ENCODE results near the gene GET4. TPM values are rescaled to one million over a fixed set of nuclear protein-coding genes. Genes with fewer than 3 reads are reported as not detected.
"Not testable (repeated sequence)": the region's sequence is repeated elsewhere in the genome, so short reads cannot be mapped to it uniquely, and the experiment has no call there.

GET4 gene
- total and polyA plus RNA-seq, 10 of the 15 experiments (the other 5 are each of a cell fraction or from before 2014, with no cell fraction given), result 0.66 to 73.8 (median 34.0) TPM

DNA sequence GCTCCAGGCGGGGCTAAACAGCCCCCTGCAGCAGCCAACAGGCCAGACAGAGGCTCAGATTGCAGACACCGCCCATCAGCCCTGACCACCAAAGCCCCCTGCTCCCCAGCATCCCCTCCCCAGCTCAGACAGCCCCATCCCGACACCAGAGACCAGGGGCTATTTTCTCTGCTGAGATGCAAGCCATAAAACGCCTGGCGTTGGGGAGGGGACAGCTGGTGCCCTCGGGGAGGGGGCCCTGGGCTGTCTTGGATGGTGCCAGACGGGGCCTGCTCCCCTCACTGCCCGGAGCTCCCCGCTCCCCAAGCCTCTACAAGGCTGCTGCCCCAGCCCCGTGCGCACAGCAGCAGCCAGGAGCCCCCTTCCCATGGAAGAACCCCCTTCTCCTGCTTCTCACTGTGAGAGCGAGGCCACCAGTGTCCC, 31.8 kb downstream of the GET4 start (continued):
- TF ChIP-seq, protein P1, sequence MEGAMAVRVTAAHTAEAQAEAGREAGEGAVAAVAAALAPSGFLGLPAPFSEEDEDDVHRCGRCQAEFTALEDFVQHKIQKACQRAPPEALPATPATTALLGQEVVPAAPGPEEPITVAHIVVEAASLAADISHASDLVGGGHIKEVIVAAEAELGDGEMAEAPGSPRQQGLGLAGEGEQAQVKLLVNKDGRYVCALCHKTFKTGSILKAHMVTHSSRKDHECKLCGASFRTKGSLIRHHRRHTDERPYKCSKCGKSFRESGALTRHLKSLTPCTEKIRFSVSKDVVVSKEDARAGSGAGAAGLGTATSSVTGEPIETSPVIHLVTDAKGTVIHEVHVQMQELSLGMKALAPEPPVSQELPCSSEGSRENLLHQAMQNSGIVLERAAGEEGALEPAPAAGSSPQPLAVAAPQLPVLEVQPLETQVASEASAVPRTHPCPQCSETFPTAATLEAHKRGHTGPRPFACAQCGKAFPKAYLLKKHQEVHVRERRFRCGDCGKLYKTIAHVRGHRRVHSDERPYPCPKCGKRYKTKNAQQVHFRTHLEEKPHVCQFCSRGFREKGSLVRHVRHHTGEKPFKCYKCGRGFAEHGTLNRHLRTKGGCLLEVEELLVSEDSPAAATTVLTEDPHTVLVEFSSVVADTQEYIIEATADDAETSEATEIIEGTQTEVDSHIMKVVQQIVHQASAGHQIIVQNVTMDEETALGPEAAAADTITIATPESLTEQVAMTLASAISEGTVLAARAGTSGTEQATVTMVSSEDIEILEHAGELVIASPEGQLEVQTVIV (IDR thresholded peaks at IDR 0.05; ENCODE audit: borderline replicate concordance, partially characterized antibody), result no peak
- TF ChIP-seq NFXL1 (IDR thresholded peaks at IDR 0.05; ENCODE audit: borderline replicate concordance) (no peak), ZNF217 (IDR thresholded peaks at IDR 0.05) (no peak), MEF2B (IDR thresholded peaks at IDR 0.05; ENCODE audit: partially characterized antibody, poor library complexity, severe bottlenecking) (no peak)

DNA sequence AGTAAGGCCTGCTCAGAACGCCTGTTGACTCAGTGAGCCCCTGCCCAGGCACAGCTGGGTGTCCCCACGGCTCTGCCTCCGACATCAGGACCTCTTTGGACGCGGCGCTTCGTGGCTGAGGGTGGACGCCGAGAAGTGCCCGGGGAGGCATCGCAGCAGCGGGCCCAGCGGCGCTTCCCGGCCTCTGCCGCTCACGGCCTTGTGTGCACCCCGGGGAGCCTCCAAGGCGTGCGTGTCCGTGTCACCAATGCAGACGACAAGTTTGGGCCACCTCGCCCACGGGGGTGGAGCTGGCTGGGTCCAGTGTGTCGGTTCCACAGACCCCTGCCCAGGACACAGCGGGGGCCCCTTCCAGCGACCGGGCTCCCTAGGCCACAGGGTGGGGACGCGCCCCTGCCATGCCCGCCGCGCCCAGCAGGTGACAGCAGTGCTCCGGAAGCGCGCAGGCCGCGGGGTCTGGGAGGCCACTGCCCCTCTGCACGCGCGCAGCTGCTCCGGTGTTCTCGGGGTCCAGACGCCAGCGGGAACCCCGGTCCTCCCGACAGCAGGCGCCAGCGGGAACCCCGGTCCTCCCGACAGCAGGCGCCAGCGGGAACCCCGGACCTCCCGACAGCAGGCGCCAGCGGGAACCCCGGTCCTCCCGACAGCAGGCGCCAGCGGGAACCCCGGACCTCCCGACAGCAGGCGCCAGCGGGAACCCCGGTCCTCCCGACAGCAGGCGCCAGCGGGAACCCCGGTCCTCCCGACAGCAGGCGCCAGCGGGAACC, 32.4 kb downstream of the GET4 start:
- peak; percentile 94 for ATAC-seq
- H3K4me3 ChIP-seq; H3K79me2 ChIP-seq (ENCODE audit: control insufficient read depth, insufficient read depth, low read length); BruUV-seq (replicated peaks); DNase-seq (ENCODE audit: low read depth, low spot score); H3K9me3 ChIP-seq (replicated peaks; ENCODE audit: control insufficient read depth, insufficient read depth, low read length); H2AFZ ChIP-seq (ENCODE audit: control insufficient read depth, low read depth, low read length); H3K36me3 ChIP-seq (ENCODE audit: control insufficient read depth in 2 of 2, insufficient read depth in 2 of 2, low read length in 1 of 2); FAIRE-seq; H4K20me1 ChIP-seq (ENCODE audit: control insufficient read depth, insufficient read depth); H3K27ac ChIP-seq (ENCODE audit: control insufficient read depth, insufficient read depth); H3K9ac ChIP-seq (ENCODE audit: control insufficient read depth, insufficient read depth, low read length); H3K27me3 ChIP-seq (replicated peaks in 1 of 2; ENCODE audit: control insufficient read depth in 2 of 2, insufficient read depth in 2 of 2, low read length in 1 of 2); in situ Hi-C loops (cut with MboI): not testable (repeated sequence)
- ChIA-PET POLR2A (interaction anchor here (0.6 to 1.9 kb wide), 2 partner anchors 14 to 66 kb away, joined by 5 to 13 read pairs; no protein-coding TSS in a partner anchor), RAD21 (ENCODE audit: unreplicated experiment) (interaction anchor here (0.6 to 3.1 kb wide), 10 partner anchors 14 to 271 kb away, joined by 3 to 20 read pairs (median 12); no protein-coding TSS in a partner anchor), CTCF (interaction anchor here (0.6 to 3.9 kb wide), 11 partner anchors 14 to 157 kb away, joined by 3 to 20 read pairs (median 6); no protein-coding TSS in a partner anchor), SMC1A (ENCODE audit: uncharacterized antibody, unreplicated experiment) (interaction anchor here (1.0 to 4.2 kb wide), 8 partner anchors 12 to 267 kb away, joined by 3 to 31 read pairs (median 8); partner anchors contain the start of gene ADAP1)
- intact Hi-C loops (cut with micrococcal nuclease; ENCODE audit: unreplicated experiment), result loop anchor here (2.0 to 10.0 kb wide), 3 partner anchors 14 to 156 kb away; partner anchors contain the start of gene ADAP1
- Histone ChIP-seq H3K4me1 (ENCODE audit: control insufficient read depth, insufficient read depth, low read length) (peaks cover 16% of the 10 kb centered on the region), H3K4me2 (ENCODE audit: control insufficient read depth, insufficient read depth) (peak overlapping the region; percentile 87; the same call in 1 of the 2 replicates)
- 21% methylated on average over 48 of the region's 73 CpGs for WGBS (ENCODE audit: insufficient coverage, insufficient replicate concordance, low lambda C conversion rate, missing lambda C conversion rate)
- TF ChIP-seq NRF1 (conservative IDR thresholded peaks at IDR 0.05; ENCODE audit: low read depth, low read length) (0 out of 2 replicates have a peak, but pooled peaks have one; percentile 3), ZNF24 (IDR thresholded peaks at IDR 0.05) (peak; percentile 32; the same call in 1 of the 2 replicates), RB1 (IDR thresholded peaks at IDR 0.05; ENCODE audit: borderline replicate concordance) (peak; percentile 42; the same call in 1 of the 2 replicates), SMARCA5 (IDR thresholded peaks at IDR 0.05) (peak; percentile 62; the same call in 1 of the 2 replicates), HDGF (IDR thresholded peaks at IDR 0.05) (peak; percentile 77; the same call in 1 of the 2 replicates), PAX5 (IDR thresholded peaks at IDR 0.05; ENCODE audit: borderline replicate concordance, low read depth, low read length) (peak; percentile 72; the same call in 1 of the 2 replicates), RAD21 (IDR thresholded peaks at IDR 0.05; ENCODE audit: insufficient read depth, low read depth, low read length) (peak; percentile 94), TCF3 (IDR thresholded peaks at IDR 0.05; ENCODE audit: borderline replicate concordance, insufficient read depth, low read depth, low read length) (0 out of 2 replicates have a peak, but pooled peaks have one; percentile 72), EED (IDR thresholded peaks at IDR 0.05; ENCODE audit: low read depth) (peak; percentile 51; the same call in 1 of the 2 replicates), GATAD2B (conservative IDR thresholded peaks at IDR 0.05; ENCODE audit: low read depth) (peak; percentile 70; the same call in 1 of the 2 replicates), MYC (IDR thresholded peaks at IDR 0.05; ENCODE audit: insufficient read depth, insufficient read length, insufficient replicate concordance, low read length, severe bottlenecking) (peak; percentile 21), SMC3 (IDR thresholded peaks at IDR 0.05; ENCODE audit: borderline replicate concordance, low read length) (peak; percentile 94)
- TF ChIP-seq, protein P2, sequence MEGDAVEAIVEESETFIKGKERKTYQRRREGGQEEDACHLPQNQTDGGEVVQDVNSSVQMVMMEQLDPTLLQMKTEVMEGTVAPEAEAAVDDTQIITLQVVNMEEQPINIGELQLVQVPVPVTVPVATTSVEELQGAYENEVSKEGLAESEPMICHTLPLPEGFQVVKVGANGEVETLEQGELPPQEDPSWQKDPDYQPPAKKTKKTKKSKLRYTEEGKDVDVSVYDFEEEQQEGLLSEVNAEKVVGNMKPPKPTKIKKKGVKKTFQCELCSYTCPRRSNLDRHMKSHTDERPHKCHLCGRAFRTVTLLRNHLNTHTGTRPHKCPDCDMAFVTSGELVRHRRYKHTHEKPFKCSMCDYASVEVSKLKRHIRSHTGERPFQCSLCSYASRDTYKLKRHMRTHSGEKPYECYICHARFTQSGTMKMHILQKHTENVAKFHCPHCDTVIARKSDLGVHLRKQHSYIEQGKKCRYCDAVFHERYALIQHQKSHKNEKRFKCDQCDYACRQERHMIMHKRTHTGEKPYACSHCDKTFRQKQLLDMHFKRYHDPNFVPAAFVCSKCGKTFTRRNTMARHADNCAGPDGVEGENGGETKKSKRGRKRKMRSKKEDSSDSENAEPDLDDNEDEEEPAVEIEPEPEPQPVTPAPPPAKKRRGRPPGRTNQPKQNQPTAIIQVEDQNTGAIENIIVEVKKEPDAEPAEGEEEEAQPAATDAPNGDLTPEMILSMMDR (IDR thresholded peaks at IDR 0.05 in 2 of 3, conservative IDR thresholded peaks at IDR 0.05 in 1 of 3; ENCODE audit: control insufficient read depth in 2 of 3, extremely low read depth in 1 of 3, insufficient read depth in 1 of 3, low read depth in 3 of 3, low read length in 3 of 3), result peak; percentile 83 to 98 (median 93)
